Body of pancreas (tissue), 4 donors: ENCODE results near the gene SURF4.

Source experiments
- CTCF ChIP-seq, 7 experiments: fragments of 450-650 bp in 4 of 7; fragments of 200-600 bp in 3 of 7; sonication (generic) in 3 of 7; IDR thresholded peaks; one replicate each; pipeline ENCODE4 v1.5.1; 2016 to 2019; ENCODE audit warnings: antibody characterized with exemption in 7 of 7
- POLR2A ChIP-seq, 3 donors: fragments of 450-650 bp; IDR thresholded peaks; one replicate each; pipeline ENCODE4 v1.6.1; 2016; ENCODE audit warnings: antibody characterized with exemption in 3 of 3, mild to moderate bottlenecking in 2 of 3

DNA sequence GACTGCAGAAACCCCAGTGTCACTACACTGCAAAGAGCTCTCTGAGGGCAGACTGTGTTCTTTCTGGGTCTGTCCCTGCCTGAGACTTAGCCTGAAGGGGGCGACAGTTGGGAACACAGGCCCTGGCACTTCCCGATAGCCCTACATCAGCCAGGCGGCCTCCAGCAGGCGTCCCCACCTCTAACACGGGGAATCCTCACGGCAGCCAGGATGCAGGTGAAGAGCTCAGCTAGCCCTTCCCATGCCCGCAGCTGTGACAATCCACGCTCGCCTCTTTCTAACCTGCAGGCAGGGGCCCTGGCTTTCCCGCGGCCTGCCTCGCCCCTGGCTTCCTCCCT is 33.8 kb downstream of the SURF4 start:
- TF ChIP-seq CTCF (IDR thresholded peaks at IDR 0.05), result no peak
- TF ChIP-seq POLR2A (IDR thresholded peaks at IDR 0.05), result no peak
